Keratinocyte (primary cell): ENCODE results near the gene DDX49.
"Not testable (repeated sequence)": the region's sequence is repeated elsewhere in the genome, so short reads cannot be mapped to it uniquely, and the experiment has no call there.

Experiments used
- CTCF ChIP-seq, 3 experiments: IDR thresholded peaks in 1 of 3; conservative IDR thresholded peaks in 1 of 3; optimal IDR thresholded peaks in 1 of 3; 2 replicates in 2 of 3; 3 replicates in 1 of 3; pipeline versions ENCODE3 to v1.5.1; 2011; ENCODE audit warnings: low read length in 3 of 3, mild to moderate bottlenecking in 3 of 3, moderate library complexity in 2 of 3, control low read depth in 1 of 3, inconsistent platforms in 1 of 3; ENCODE audit not compliant: insufficient read depth in 2 of 3; ENCODE audit errors: extremely low read depth in 1 of 3
- EZH2 ChIP-seq: IDR thresholded peaks from one replicate; pipeline ENCODE4 v1.6.1; 2012; ENCODE audit warnings: inconsistent platforms, mild to moderate bottlenecking, low read length, moderate library complexity

- TF ChIP-seq CTCF (optimal IDR thresholded peaks at IDR 0.05 in 1 of 3, IDR thresholded peaks at IDR 0.05 in 1 of 3, conservative IDR thresholded peaks at IDR 0.05 in 1 of 3; ENCODE audit: extremely low read depth in 1 of 3, insufficient read depth in 2 of 3, low read length in 3 of 3); EZH2: not testable (repeated sequence)
Measured at GRCh38 chr19:18902519-18902918, 17.0 kb upstream of the DDX49 start.
